SH-SY5Y (cell line): ENCODE data around the gene SYT17.

Experiments
- GATA2 ChIP-seq: IDR thresholded peaks from 2 replicates; pipeline ENCODE4 v1.6.1; 2011; ENCODE audit warnings: mild to moderate bottlenecking, low read depth, low read length
- GATA3 ChIP-seq: IDR thresholded peaks from 2 replicates; pipeline ENCODE4 v1.6.1; 2011; ENCODE audit warnings: low read depth, mild to moderate bottlenecking, low read length, moderate library complexity

GRCh38 chr16:19245326-19245925 is 77.4 kb downstream of the SYT17 start:
- TF ChIP-seq GATA3 (no peak), GATA2 (no peak)
